Dermis microvascular lymphatic vessel endothelial cell (primary cell): Measurements from ENCODE around the gene ASS1. TPM values are rescaled to one million over a fixed set of nuclear protein-coding genes. Genes with fewer than 3 reads are reported as not detected.
A peak's percentile ranks its signal among the peaks of the same experiment; 100 is the strongest.

Source experiments
- DNase-seq, 2 donors: peaks; one replicate each; pipeline versions ENCODE4 v3.0.0 to v3.0.0-alpha.2; 2010; ENCODE audit warnings: low read depth in 2 of 2
- total RNA-seq: library from RNA; depleted of rRNA; stranded (reverse); fragments of >200 nt; gene quantifications from 2 replicates; pipeline ENCODE4 v1.2.1, GENCODE V29; 2014

The ASS1 gene
- total RNA-seq, 1 donor from 2014 or later = 2.3 TPM

DNA sequence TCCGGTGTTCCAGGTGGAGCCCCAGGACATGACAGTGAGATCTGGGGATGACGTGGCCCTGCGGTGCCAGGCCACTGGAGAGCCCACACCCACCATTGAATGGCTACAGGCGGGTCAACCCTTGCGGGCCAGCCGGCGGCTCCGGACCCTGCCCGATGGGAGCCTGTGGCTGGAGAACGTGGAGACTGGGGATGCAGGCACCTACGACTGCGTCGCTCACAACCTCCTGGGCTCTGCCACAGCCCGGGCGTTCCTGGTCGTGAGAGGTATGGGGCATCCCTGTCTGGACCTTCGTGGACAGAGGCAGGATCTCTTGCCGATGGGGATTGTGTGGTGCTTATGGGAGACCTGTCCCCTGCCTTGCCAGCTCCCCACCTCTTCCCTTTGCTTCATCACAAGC lies 26.0 kb upstream of the ASS1 start:
- no peak for DNase-seq

GRCh38 chr9:130419521-130420035 lies 25.2 kb upstream of the ASS1 start:
- no peak for DNase-seq

DNA sequence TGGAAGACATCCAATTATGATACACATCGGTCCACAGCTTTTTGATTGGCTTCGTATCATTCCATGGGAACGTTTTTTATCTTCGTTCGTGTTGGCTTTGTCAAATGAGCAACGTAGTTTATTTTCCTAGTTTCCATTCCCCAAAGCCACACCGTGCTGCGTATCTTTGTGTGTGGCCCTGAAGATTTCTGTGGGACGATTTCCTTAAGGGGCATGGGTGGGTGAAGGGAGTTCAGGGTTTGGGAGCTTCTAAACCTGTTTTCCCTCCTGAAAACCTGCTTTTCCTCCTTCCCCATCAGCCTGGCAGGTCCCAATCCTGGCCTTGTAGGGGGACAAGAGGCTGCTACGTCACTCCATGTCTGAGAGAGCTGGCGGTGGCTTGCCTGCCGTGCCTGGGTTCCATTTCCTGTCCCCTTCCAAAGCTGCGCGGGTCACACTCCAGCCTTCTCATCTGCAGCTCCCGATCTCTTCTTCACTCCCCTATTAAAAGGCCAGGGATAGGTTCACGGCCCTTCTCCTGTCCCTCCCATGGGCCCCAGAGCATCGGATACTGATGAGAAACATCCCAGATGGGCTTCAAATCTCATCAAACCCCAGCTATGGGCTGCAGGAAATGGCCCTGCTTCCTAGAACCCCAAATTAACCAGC lies 23.5 kb upstream of the ASS1 start:
- DNase-seq = no peak

DNA sequence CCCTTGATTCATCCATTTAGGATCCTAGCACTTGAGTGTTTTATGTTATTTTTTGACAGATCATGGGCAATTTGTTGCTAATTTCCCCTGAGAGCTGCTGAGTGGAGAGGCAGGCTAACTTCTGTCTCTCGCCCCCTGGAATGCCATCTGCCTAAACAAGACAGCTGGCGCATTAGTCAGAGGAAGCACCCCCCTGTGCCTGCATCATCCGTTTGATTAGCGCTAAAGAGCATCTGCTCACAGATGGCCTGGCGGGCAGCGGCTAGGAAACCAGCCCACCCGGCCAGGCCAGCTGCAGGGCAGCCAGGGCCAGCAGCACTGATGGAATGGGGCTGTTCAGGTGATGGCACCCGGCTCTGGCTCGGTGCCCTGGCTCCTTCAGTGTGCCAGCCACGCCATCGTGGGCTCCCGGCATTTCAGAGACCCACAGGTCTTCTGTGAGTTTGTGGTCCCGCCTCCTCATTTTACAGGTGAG lies 22.9 kb upstream of the ASS1 start:
- peak in 1 of 2 donors; percentile 70 for DNase-seq

DNA sequence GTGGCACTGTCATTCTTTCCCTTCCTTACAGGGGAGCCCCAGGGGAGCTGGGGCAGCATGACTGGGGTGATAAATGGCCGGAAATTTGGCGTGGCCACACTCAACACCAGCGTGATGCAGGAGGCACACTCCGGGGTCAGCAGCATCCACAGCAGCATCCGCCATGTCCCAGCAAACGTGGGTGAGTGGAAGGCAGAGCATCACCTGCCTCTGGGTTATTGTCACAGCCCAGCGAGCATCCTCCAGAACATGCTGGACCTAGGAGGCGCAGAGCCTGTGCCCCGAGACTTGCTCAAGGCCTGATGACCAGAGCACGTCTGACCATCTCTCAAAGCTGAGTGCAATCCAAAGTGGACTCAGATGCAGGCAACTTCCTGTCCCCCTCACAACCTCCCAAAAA lies 22.2 kb upstream of the ASS1 start:
- DNase-seq = no peak

DNA sequence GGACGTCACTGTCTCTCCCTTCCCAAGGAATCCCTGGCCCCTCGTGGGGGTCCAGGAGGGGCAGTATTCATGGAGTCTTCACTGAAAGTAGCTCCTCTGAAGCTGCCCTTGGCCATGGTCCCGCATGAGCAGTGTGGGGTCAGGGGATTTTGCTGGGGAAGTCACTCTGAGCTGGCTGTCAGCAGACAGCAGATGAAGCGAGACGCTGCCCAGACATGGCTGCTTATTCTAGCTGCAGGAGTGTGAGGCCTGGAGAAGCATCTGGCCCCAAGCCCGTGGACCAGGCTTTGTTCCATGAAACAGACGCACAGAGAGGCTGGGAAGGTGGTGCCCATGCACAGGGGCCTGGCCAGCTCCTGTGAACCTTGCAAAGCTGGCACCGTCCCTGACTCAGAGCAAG lies 21.5 kb upstream of the ASS1 start:
- no peak for DNase-seq

- DNase-seq = no peak
Observed at GRCh38 chr9:130424595-130425454, 19.9 kb upstream of the ASS1 start.

DNA sequence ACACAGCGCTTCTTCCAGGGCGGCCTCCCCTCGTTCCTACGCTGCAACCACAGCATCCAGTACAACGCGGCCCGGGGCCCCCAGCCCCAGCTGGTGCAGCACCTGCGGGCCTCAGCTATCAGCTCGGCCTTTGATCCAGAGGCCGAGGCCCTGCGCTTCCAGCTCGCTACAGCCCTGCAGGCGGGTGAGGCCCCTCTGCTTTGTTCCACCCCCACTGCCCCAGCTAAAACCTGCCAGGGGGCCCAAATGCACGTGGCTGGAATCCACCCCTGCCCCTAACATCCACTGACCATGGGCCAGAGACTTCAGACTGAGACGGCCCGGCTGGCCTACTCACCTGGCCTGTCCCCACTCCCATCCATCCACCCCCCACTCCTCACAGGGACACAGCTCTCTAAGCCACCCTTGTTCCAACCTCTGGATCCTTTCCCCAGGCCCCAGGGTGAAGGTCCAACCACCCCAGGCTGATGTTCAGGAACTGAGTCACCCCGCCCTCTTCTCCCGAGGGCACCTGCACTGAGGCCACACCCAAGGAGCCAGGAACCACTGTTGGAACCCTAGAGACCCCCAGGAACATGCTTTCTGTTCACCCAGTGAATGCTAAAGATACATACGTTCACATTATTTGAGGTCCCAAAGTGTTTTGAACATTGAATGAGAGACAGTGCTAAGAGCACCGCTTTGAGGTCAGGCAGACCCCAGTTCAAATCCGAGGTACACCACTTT lies 18.9 kb upstream of the ASS1 start:
- DNase-seq = no peak

GRCh38 chr9:130426467-130426773 lies 18.3 kb upstream of the ASS1 start:
- DNase-seq = no peak

DNA sequence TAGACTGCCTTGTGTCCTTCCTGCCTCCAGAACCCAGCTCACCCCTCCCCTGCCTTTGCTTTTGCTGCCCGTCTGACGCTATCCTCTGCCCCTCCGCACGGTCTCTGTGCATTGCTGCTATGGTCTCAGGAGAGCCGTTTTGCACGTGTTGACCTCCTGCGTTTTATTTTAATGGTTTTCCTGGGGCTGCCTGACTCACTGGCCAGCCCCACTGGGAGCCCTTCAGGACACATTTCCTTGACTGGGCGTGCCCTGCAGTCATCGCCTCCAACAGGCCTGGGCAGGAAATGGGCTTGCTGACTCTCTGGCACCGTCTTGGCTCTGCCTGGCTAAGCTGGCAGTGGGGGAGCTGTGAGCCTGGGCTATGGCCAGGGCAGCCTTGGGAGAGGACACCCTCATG lies 17.9 kb upstream of the ASS1 start:
- DNase-seq = peak in 1 of 2 donors; percentile 84

DNA sequence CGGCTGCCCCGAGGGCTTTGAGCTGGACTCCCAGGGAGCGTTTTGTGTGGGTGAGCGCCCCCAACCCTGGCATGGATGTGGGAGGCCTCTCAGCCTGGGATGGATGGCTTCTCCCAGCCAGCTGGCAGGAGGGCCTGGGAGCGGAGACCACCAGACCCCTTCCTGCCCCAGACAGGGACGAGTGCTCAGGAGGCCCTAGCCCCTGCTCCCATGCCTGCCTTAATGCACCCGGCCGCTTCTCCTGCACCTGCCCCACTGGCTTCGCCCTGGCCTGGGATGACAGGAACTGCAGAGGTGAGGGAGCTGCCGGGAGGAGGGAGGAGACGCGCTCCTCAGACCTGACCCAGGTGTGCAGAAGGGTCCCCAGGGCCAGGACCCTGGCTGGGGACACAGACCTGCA lies 17.4 kb upstream of the ASS1 start:
- DNase-seq = no peak

DNA sequence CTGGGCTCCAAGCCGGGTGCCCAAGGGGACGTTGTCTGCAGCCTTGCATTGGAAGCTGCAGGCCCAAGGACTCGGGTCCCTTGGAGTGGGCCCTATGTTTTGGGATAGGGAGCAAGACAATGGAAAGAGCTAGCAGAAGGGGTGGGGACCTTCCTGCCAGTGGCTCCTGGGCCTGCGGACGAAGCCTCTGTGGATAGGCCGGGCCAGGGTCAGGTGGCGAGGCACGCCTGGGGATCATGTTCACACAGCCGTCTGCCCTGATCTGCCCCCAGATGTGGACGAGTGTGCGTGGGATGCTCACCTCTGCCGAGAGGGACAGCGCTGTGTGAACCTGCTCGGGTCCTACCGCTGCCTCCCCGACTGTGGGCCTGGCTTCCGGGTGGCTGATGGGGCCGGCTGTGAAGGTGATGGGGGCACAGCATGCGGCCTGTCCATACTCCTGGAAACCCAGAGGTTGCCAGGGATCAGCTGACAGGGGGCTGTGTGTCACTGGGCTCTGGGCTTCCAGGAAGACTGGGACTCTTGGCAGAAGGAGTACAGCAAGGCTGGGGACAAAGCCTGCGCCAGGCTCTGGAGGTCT lies 16.6 kb upstream of the ASS1 start:
- no peak for DNase-seq

- no peak for DNase-seq
Observed at GRCh38 chr9:130429381-130429780, 15.4 kb upstream of the ASS1 start.

DNA sequence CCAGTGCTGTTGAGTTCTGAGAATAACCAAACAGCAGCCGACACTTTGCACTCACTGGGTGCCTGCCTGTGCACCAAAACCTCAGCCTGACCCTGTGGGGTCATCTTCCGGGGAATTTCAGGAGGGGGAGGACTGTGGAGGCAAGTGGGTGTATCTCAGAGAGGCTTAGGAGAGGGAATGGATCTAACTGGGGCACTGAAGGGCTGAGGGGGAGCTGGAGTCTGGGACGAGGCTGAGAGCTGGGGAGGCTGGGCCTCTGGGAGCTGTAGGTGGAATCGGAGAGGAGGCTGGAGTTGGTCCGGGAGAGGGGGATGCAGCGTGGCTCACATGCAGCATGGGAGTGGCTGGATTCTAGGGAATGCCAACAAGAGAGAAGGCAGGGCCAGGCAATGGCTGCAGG lies 14.9 kb upstream of the ASS1 start:
- DNase-seq = no peak

DNA sequence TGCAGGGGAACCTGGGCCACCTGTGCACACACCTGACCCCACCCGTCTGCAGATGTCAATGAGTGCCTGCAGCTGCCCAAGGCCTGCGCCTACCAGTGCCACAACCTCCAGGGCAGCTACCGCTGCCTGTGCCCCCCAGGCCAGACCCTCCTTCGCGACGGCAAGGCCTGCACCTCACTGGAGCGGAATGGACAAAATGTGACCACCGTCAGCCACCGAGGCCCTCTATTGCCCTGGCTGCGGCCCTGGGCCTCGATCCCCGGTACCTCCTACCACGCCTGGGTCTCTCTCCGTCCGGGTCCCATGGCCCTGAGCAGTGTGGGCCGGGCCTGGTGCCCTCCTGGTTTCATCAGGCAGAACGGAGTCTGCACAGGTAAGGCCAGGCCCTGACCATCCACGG lies 14.5 kb upstream of the ASS1 start:
- no peak for DNase-seq

DNA sequence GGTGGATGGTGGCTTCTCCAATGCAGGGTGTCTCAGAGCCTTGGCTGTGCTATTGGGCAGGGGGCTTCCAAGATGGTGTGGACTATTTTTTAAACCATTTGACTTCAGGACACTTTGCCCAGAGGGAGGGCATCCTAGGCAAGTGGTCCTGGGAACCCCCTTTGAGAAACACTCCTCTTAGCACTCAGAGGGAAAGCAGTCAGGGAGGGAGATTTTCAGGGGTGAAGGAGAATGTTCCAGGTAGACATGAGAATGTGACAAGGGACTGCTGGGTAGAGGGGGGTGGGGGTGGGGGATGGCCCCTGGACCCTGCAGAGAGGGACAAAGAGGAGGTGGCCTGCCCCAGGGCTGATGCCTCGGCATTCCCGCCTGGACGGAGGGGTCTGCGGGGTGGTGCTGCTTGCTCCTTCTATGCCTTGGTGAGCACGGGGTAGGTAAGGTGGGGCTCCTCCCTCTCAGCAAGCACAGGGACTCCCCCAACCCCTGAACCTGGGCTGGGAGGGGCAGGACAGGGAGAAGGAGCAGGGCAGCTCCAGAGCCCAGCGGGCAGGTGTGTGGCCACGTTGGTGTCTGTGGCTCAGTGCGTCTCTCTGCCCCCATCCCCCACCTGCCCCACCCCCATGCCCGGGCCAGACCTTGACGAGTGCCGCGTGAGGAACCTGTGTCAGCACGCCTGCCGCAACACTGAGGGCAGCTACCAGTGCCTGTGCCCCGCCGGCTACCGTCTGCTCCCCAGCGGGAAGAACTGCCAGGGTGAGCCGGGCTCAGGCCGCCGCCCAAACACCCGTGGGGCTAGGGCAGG lies 13.8 kb upstream of the ASS1 start:
- no peak for DNase-seq

- no peak for DNase-seq
Observed at GRCh38 chr9:130431536-130432303, 13.0 kb upstream of the ASS1 start.

DNA sequence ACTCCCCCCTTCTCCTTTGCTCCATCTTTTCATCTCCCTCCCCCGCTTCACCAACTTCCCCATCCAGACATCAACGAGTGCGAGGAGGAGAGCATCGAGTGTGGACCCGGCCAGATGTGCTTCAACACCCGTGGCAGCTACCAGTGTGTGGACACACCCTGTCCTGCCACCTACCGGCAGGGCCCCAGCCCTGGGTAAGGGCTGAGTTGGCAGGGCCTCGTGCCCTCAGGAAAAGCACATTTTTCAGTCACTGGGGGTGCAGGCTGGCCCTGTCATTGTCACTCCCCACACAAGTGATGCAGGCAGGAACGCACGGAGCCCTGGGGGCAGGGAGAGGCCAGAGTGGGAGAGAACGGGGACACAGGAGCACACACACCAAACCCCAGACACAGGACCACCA lies 12.4 kb upstream of the ASS1 start:
- no peak for DNase-seq

- DNase-seq = no peak
Observed at GRCh38 chr9:130432796-130433167, 12.0 kb upstream of the ASS1 start.

GRCh38 chr9:130433168-130433946 lies 11.4 kb upstream of the ASS1 start:
- DNase-seq = peak in 1 of 2 donors; percentile 58
